Stimulated activated CD4-positive, alpha-beta T cell treated with anti-CD3 and anti-CD28 coated beads, Interleukin-1b, Interleukin-23, amount 100 ng/mL, for 1 hour (primary cell): ENCODE measurements around the gene SLX9.

Source experiments
- DNase-seq, 2 donors: peaks; one replicate each; pipeline ENCODE4 v3.0.0-alpha.2; 2020; ENCODE audit warnings: low read depth in 2 of 2

Gene SLX9

GRCh38 chr21:44947111-44947929, 7.5 kb downstream of the SLX9 start:
- no peak for DNase-seq

- DNase-seq = no peak
Observed at GRCh38 chr21:44947930-44948331, 8.1 kb downstream of the SLX9 start.

- no peak for DNase-seq
Observed at GRCh38 chr21:44948426-44949120, 8.7 kb downstream of the SLX9 start.

GRCh38 chr21:44949161-44949778, 9.4 kb downstream of the SLX9 start:
- no peak for DNase-seq

GRCh38 chr21:44949779-44950198, 10.0 kb downstream of the SLX9 start:
- peak; percentile 52 to 71 for DNase-seq

- no peak for DNase-seq
Observed at GRCh38 chr21:44950351-44950750, 10.5 kb downstream of the SLX9 start.

- no peak for DNase-seq
Observed at GRCh38 chr21:44951186-44951915, 11.5 kb downstream of the SLX9 start.

GRCh38 chr21:44952116-44952928, 12.5 kb downstream of the SLX9 start:
- DNase-seq = no peak

- no peak for DNase-seq
Observed at GRCh38 chr21:44952929-44953627, 13.2 kb downstream of the SLX9 start.

- DNase-seq = no peak
Observed at GRCh38 chr21:44953628-44954021, 13.8 kb downstream of the SLX9 start.

GRCh38 chr21:44954281-44954771, 14.5 kb downstream of the SLX9 start:
- no peak for DNase-seq

GRCh38 chr21:44955141-44955797, 15.4 kb downstream of the SLX9 start:
- no peak for DNase-seq

GRCh38 chr21:44955798-44956175, 16.0 kb downstream of the SLX9 start:
- DNase-seq = no peak

- no peak for DNase-seq
Observed at GRCh38 chr21:44956356-44957046, 16.7 kb downstream of the SLX9 start.

- no peak for DNase-seq
Observed at GRCh38 chr21:44957047-44957831, 17.4 kb downstream of the SLX9 start.

- no peak for DNase-seq
Observed at GRCh38 chr21:44957901-44958451, 18.1 kb downstream of the SLX9 start.

GRCh38 chr21:44958471-44959191, 18.8 kb downstream of the SLX9 start:
- DNase-seq = no peak
